K562 (cell line): ENCODE data around the gene SLC39A7. TPM values are rescaled to one million over a fixed set of nuclear protein-coding genes. Genes with fewer than 3 reads are reported as not detected.

Source experiments
- ADNP ChIP-seq: fragments of 200-800 bp; sonication (Bioruptor generic); IDR thresholded peaks from 2 replicates; pipeline ENCODE4 v1.6.1; 2016; ENCODE audit warnings: missing genetic modification characterization, missing compliant biosample characterization
- BCL6 ChIP-seq: fragments of 250-450 bp; sonication (Bioruptor Pico); IDR thresholded peaks from 2 replicates; pipeline ENCODE4 v1.4.0; 2020
- BDP1 ChIP-seq: IDR thresholded peaks from 3 replicates; pipeline ENCODE4 v1.6.1; 2011; ENCODE audit not compliant: insufficient read length, insufficient read depth
- CBX1 ChIP-seq: sonication (generic); IDR thresholded peaks from 2 replicates; pipeline ENCODE4 v1.6.1; 2016; ENCODE audit warnings: antibody characterized with exemption, low read depth, mild to moderate bottlenecking
- E2F5 ChIP-seq: sonication (generic); formaldehyde crosslinking; IDR thresholded peaks from 2 replicates; pipeline ENCODE4 v1.8.0; 2022; ENCODE audit warnings: mild to moderate bottlenecking, missing genetic modification reagents
- EGR1 ChIP-seq: fragments of 450-650 bp; conservative IDR thresholded peaks from 2 replicates; pipeline ENCODE4 v1.6.1; 2017; ENCODE audit warnings: mild to moderate bottlenecking
- FIP1L1 ChIP-seq: fragments of 200-400 bp; formaldehyde crosslinking; IDR thresholded peaks from 2 replicates; pipeline ENCODE4 v1.6.1; 2018; ENCODE audit warnings: mild to moderate bottlenecking, low read depth, low read length; ENCODE audit not compliant: poor library complexity, severe bottlenecking
- FOXP4 ChIP-seq: sonication (generic); formaldehyde crosslinking; IDR thresholded peaks from 2 replicates; pipeline ENCODE4 v1.8.0; 2022; ENCODE audit warnings: mild to moderate bottlenecking, missing genetic modification reagents, borderline replicate concordance
- KDM4B ChIP-seq, 2 experiments: fragments of 450-650 bp in 1 of 2; sonication (generic) in 1 of 2; IDR thresholded peaks; 2 replicates each; pipeline ENCODE4 v1.6.1; 2016 to 2017; ENCODE audit warnings: borderline replicate concordance in 2 of 2, antibody characterized with exemption in 1 of 2, low read depth in 1 of 2, mild to moderate bottlenecking in 1 of 2
- KDM5B ChIP-seq: fragments of 200-600 bp; sonication (generic); IDR thresholded peaks from 2 replicates; pipeline ENCODE4 v1.6.1; 2012; ENCODE audit warnings: low read depth, mild to moderate bottlenecking, moderate library complexity, low read length, control low read depth, inconsistent platforms; ENCODE audit not compliant: insufficient replicate concordance
- LARP7 ChIP-seq: fragments of 450-650 bp; IDR thresholded peaks from 2 replicates; pipeline ENCODE4 v1.6.1; 2016
- PHB ChIP-seq: fragments of 250-450 bp; sonication (Bioruptor Pico); IDR thresholded peaks from 2 replicates; pipeline ENCODE4 v1.5.0; 2021
- PHF20 ChIP-seq: fragments of 450-650 bp; IDR thresholded peaks from 2 replicates; pipeline ENCODE4 v1.6.1; 2018; ENCODE audit not compliant: partially characterized antibody
- POLR2A ChIP-seq: fragments of 450-650 bp; conservative IDR thresholded peaks from 2 replicates; pipeline ENCODE4 v1.6.1; 2016
- SMAD2 ChIP-seq: fragments of 150-350 bp; IDR thresholded peaks from 2 replicates; pipeline ENCODE4 v1.6.1; 2014; ENCODE audit warnings: low read depth, mild to moderate bottlenecking, low read length
- SREBF2 ChIP-seq: sonication (generic); formaldehyde crosslinking; IDR thresholded peaks from 2 replicates; pipeline ENCODE4 v1.4.0; 2020; ENCODE audit warnings: mild to moderate bottlenecking, missing genetic modification reagents
- TCFL5 ChIP-seq: fragments of 250-450 bp; sonication (Bioruptor Pico); conservative IDR thresholded peaks from 2 replicates; pipeline ENCODE4 v1.6.1; 2021; ENCODE audit warnings: mild to moderate bottlenecking, moderate library complexity, matching md5 sums
- ZKSCAN1 ChIP-seq: fragments of 150-350 bp; IDR thresholded peaks from 2 replicates; pipeline ENCODE4 v1.6.1; 2016; ENCODE audit warnings: low read depth, low read length
- ZNF174 ChIP-seq: fragments of 250-450 bp; sonication (Bioruptor Pico); IDR thresholded peaks from 2 replicates; pipeline ENCODE4 v1.4.0; 2020; ENCODE audit warnings: mild to moderate bottlenecking
- ZNF23 ChIP-seq: fragments of 250-450 bp; sonication (Bioruptor Pico); IDR thresholded peaks from 2 replicates; pipeline ENCODE4 v1.4.0; 2020; ENCODE audit warnings: mild to moderate bottlenecking
- ZNF431 ChIP-seq: sonication (generic); formaldehyde crosslinking; IDR thresholded peaks from 2 replicates; pipeline ENCODE4 v1.8.0; 2022; ENCODE audit warnings: mild to moderate bottlenecking, missing genetic modification reagents
- ZNF444 ChIP-seq: fragments of 250-450 bp; sonication (Bioruptor Pico); IDR thresholded peaks from 2 replicates; pipeline ENCODE4 v1.4.0; 2020; ENCODE audit warnings: mild to moderate bottlenecking, moderate library complexity
- ZNF644 ChIP-seq: fragments of 200-800 bp; sonication (Bioruptor generic); IDR thresholded peaks from 2 replicates; pipeline ENCODE4 v1.6.1; 2016; ENCODE audit warnings: low read depth, missing genetic modification characterization, missing compliant biosample characterization
- ZNF696 ChIP-seq: fragments of 250-450 bp; sonication (Bioruptor Pico); conservative IDR thresholded peaks from 2 replicates; pipeline ENCODE4 v1.4.0; 2020; ENCODE audit warnings: mild to moderate bottlenecking, moderate library complexity
- polyA plus RNA-seq, 8 experiments: library from polyadenylated mRNA; depleted of rRNA in 4 of 8; stranded (reverse) in 5 of 8; unstranded in 3 of 8; fragments of >200 nt; fragmentation: Nextera tagmentation in 2 of 8; fragmentation: Illumina TruSeq in 1 of 8; extraction: Ambion mirVana in 2 of 8; extraction: Trizol in 1 of 8; gene quantifications; 2 replicates each; pipeline versions ENCODE4 v1.2.1 to v1.2.3, GENCODE V29; 2011 to 2014; ENCODE audit warnings: inconsistent platforms in 1 of 8, missing spikeins in 1 of 8
- total RNA-seq, 7 experiments: library from RNA; depleted of rRNA in 6 of 7; stranded (reverse); fragments of >200 nt in 6 of 7; fragmentation: Illumina TruSeq in 2 of 7; extraction: Trizol in 2 of 7; gene quantifications; 2 replicates each; pipeline versions ENCODE4 v1.2.1 to v1.2.3, GENCODE V29; 2011 to 2021; ENCODE audit warnings: low replicate concordance in 1 of 7
- TF ChIP-seq, protein P1 (sequence below): fragments of 250-450 bp; sonication (Bioruptor Pico); IDR thresholded peaks from 2 replicates; pipeline ENCODE4 v1.5.0; 2020; ENCODE audit warnings: mild to moderate bottlenecking, borderline replicate concordance
- TF ChIP-seq, protein P2 (sequence below): fragments of 250-450 bp; sonication (Bioruptor Pico); IDR thresholded peaks from 2 replicates; pipeline ENCODE4 v1.6.1; 2021; ENCODE audit warnings: mild to moderate bottlenecking
- TF ChIP-seq, protein P3 (sequence below): fragments of 250-450 bp; sonication (Bioruptor Pico); IDR thresholded peaks from 2 replicates; pipeline ENCODE4 v1.9.0; 2021; ENCODE audit warnings: mild to moderate bottlenecking

The SLC39A7 gene
- total and polyA plus RNA-seq, 9 of the 15 experiments (the other 6 are each of a cell fraction or from before 2014, with no cell fraction given) = 21.7 to 169 (median 121) TPM

GRCh38 chr6:33199687-33200218, 914 bp upstream of the SLC39A7 start (continued):
- TF ChIP-seq KDM5B = no peak
- TF ChIP-seq KDM4B (IDR thresholded peaks at IDR 0.05; ENCODE audit: borderline replicate concordance in 2 of 2, low read depth in 1 of 2) = no peak
- TF ChIP-seq PHF20 = no peak
- TF ChIP-seq, protein P1, sequence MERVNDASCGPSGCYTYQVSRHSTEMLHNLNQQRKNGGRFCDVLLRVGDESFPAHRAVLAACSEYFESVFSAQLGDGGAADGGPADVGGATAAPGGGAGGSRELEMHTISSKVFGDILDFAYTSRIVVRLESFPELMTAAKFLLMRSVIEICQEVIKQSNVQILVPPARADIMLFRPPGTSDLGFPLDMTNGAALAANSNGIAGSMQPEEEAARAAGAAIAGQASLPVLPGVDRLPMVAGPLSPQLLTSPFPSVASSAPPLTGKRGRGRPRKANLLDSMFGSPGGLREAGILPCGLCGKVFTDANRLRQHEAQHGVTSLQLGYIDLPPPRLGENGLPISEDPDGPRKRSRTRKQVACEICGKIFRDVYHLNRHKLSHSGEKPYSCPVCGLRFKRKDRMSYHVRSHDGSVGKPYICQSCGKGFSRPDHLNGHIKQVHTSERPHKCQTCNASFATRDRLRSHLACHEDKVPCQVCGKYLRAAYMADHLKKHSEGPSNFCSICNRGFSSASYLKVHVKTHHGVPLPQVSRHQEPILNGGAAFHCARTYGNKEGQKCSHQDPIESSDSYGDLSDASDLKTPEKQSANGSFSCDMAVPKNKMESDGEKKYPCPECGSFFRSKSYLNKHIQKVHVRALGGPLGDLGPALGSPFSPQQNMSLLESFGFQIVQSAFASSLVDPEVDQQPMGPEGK (CRISPR knock-in tag) = no peak
- TF ChIP-seq BCL6 (CRISPR knock-in tag) = no peak
- TF ChIP-seq FOXP4 (CRISPR knock-in tag) = no peak; the same call in 1 of the 2 replicates
- no peak for TF ChIP-seq ADNP (tag)
- TF ChIP-seq EGR1 = peak; percentile 91
- TF ChIP-seq CBX1 = no peak
- no peak for TF ChIP-seq POLR2A
- no peak for TF ChIP-seq ZNF431
- TF ChIP-seq TCFL5 (CRISPR knock-in tag) = no peak
- no peak for TF ChIP-seq ZNF174
- no peak for TF ChIP-seq SMAD2
- TF ChIP-seq, protein P2, sequence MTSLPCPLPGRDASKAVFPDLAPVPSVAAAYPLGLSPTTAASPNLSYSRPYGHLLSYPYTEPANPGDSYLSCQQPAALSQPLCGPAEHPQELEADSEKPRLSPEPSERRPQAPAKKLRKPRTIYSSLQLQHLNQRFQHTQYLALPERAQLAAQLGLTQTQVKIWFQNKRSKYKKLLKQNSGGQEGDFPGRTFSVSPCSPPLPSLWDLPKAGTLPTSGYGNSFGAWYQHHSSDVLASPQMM = no peak
- TF ChIP-seq SREBF2 (CRISPR knock-in tag) = no peak
- no peak for TF ChIP-seq BDP1
- peak; percentile 99 for TF ChIP-seq ZNF444 (CRISPR knock-in tag)
- TF ChIP-seq ZNF23 (CRISPR knock-in tag) = no peak
- no peak for TF ChIP-seq ZNF696
- no peak for TF ChIP-seq FIP1L1
- TF ChIP-seq ZKSCAN1 = no peak
- no peak for TF ChIP-seq PHB
- TF ChIP-seq LARP7 = no peak; the same call in 1 of the 2 replicates
- no peak for TF ChIP-seq E2F5
- no peak for TF ChIP-seq ZNF644 (tag)
- TF ChIP-seq, protein P3, sequence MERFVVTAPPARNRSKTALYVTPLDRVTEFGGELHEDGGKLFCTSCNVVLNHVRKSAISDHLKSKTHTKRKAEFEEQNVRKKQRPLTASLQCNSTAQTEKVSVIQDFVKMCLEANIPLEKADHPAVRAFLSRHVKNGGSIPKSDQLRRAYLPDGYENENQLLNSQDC (CRISPR knock-in tag) = no peak
